H9 (cell line): ENCODE measurements around the gene MAP3K5. TPM values are rescaled to one million over a fixed set of nuclear protein-coding genes. Genes with fewer than 3 reads are reported as not detected.

Experiments used
- DNase-seq: peaks from one replicate; pipeline ENCODE4 v3.0.0-alpha.2; 2017
- H2AFZ ChIP-seq: one replicate; pipeline ENCODE4 v1.6.1; 2013; ENCODE audit warnings: mild to moderate bottlenecking, low read length, control low read depth, moderate library complexity
- H2AK5ac ChIP-seq: 2 replicates; pipeline ENCODE4 v1.6.1; 2013; ENCODE audit warnings: low read length, control low read depth, mixed read lengths; ENCODE audit not compliant: insufficient read length
- H2BK120ac ChIP-seq: one replicate; pipeline ENCODE4 v1.6.1; 2013; ENCODE audit warnings: low read depth, mild to moderate bottlenecking, low read length, control low read depth, inconsistent platforms; ENCODE audit not compliant: poor library complexity, severe bottlenecking
- H2BK12ac ChIP-seq: 2 replicates; pipeline ENCODE4 v1.6.1; 2013; ENCODE audit warnings: low read length, control low read depth, mixed read lengths, low read depth; ENCODE audit not compliant: insufficient read length
- H2BK15ac ChIP-seq: 2 replicates; pipeline ENCODE4 v1.6.1; 2013; ENCODE audit warnings: low read depth, low read length, control low read depth
- H2BK20ac ChIP-seq: one replicate; pipeline ENCODE4 v1.6.1; 2013; ENCODE audit warnings: low read depth, mild to moderate bottlenecking, low read length, control low read depth, inconsistent platforms; ENCODE audit not compliant: poor library complexity, severe bottlenecking
- H2BK5ac ChIP-seq: 2 replicates; pipeline ENCODE4 v1.6.1; 2013; ENCODE audit warnings: low read length, control low read depth, mixed read lengths; ENCODE audit not compliant: insufficient read length
- H3K14ac ChIP-seq: 2 replicates; pipeline ENCODE4 v1.6.1; 2013; ENCODE audit warnings: low read length, control low read depth; ENCODE audit not compliant: insufficient read depth
- H3K18ac ChIP-seq: 2 replicates; pipeline ENCODE4 v1.6.1; 2013; ENCODE audit warnings: low read depth, mild to moderate bottlenecking, mixed read lengths, low read length, control low read depth; ENCODE audit not compliant: insufficient read length
- H3K23ac ChIP-seq: 2 replicates; pipeline ENCODE4 v1.6.1; 2013; ENCODE audit warnings: low read length, control low read depth, mixed read lengths, low read depth; ENCODE audit not compliant: insufficient read length
- H3K23me2 ChIP-seq: 2 replicates; pipeline ENCODE4 v1.6.1; 2013; ENCODE audit warnings: low read depth, mild to moderate bottlenecking, mixed read lengths, low read length, control low read depth; ENCODE audit not compliant: insufficient read length, poor library complexity, severe bottlenecking
- H3K27ac ChIP-seq: 2 replicates; pipeline ENCODE4 v1.5.1; 2013; ENCODE audit warnings: low read length, control low read depth, mixed read lengths, low read depth; ENCODE audit not compliant: insufficient read length
- H3K27me3 ChIP-seq: 2 replicates; pipeline ENCODE4 v1.6.1; 2013; ENCODE audit warnings: low read length, control low read depth, inconsistent platforms; ENCODE audit not compliant: insufficient read depth
- H3K4ac ChIP-seq: 2 replicates; pipeline ENCODE4 v1.6.1; 2013; ENCODE audit warnings: low read depth, mild to moderate bottlenecking, control low read depth, inconsistent platforms, low read length, moderate library complexity
- H3K4me1 ChIP-seq: 2 replicates; pipeline ENCODE4 v1.6.1; 2013; ENCODE audit warnings: low read length, control low read depth, inconsistent platforms; ENCODE audit not compliant: insufficient read depth
- H3K4me2 ChIP-seq: 2 replicates; pipeline ENCODE4 v1.6.1; 2013; ENCODE audit warnings: low read length, control low read depth, mixed read lengths; ENCODE audit not compliant: insufficient read length, insufficient read depth
- H3K56ac ChIP-seq: 2 replicates; pipeline ENCODE4 v1.6.1; 2013; ENCODE audit warnings: low read depth, mild to moderate bottlenecking, mixed read lengths, low read length, control low read depth; ENCODE audit not compliant: insufficient read length
- H3K79me1 ChIP-seq: 2 replicates; pipeline ENCODE4 v1.6.1; 2013; ENCODE audit warnings: low read depth, mild to moderate bottlenecking, moderate library complexity, low read length, control low read depth, inconsistent platforms; ENCODE audit not compliant: insufficient read depth, poor library complexity, severe bottlenecking
- H3K79me2 ChIP-seq: 2 replicates; pipeline ENCODE4 v1.6.1; 2013; ENCODE audit warnings: low read length, control low read depth, inconsistent platforms; ENCODE audit not compliant: insufficient read depth
- H3K9ac ChIP-seq: 2 replicates; pipeline ENCODE4 v1.6.1; 2013; ENCODE audit warnings: low read length, control low read depth, mixed read lengths; ENCODE audit not compliant: insufficient read length; ENCODE audit errors: extremely low read depth
- H3K9me3 ChIP-seq: one replicate; pipeline ENCODE4 v1.6.1; 2013; ENCODE audit warnings: low read depth, low read length, inconsistent platforms; ENCODE audit not compliant: control insufficient read depth
- H3T11ph ChIP-seq: one replicate; pipeline ENCODE4 v1.6.1; 2013; ENCODE audit warnings: mild to moderate bottlenecking, low read length, control low read depth, inconsistent platforms
- H4K20me1 ChIP-seq: one replicate; pipeline ENCODE4 v1.6.1; 2013; ENCODE audit not compliant: control insufficient read depth, insufficient read length, insufficient read depth
- H4K5ac ChIP-seq: 2 replicates; pipeline ENCODE4 v1.6.1; 2013; ENCODE audit warnings: low read depth, mild to moderate bottlenecking, mixed read lengths, low read length, control low read depth; ENCODE audit not compliant: insufficient read length
- H4K8ac ChIP-seq: replicated peaks from 2 replicates; pipeline ENCODE4 v1.6.1; 2013; ENCODE audit warnings: low read length, control low read depth, mixed read lengths, low read depth; ENCODE audit not compliant: insufficient read length
- H4K91ac ChIP-seq: 2 replicates; pipeline ENCODE4 v1.6.1; 2013; ENCODE audit warnings: low read depth, mild to moderate bottlenecking, moderate library complexity, mixed read lengths, low read length, control low read depth; ENCODE audit not compliant: insufficient read length
- H3K27ac Mint-ChIP-seq, 3 experiments: 2 replicates in 2 of 3; 3 replicates in 1 of 3; pipeline ENCODE4 v1.8.0; 2020 to 2021; ENCODE audit warnings: mixed read lengths in 3 of 3, mild to moderate bottlenecking in 1 of 3, moderate library complexity in 1 of 3
- H3K27me3 Mint-ChIP-seq: 2 replicates; pipeline ENCODE4 v1.8.0; 2021; ENCODE audit warnings: low read depth, mild to moderate bottlenecking, moderate library complexity, mixed read lengths
- H3K36me3 Mint-ChIP-seq, 3 experiments: 2 replicates in 2 of 3; 3 replicates in 1 of 3; pipeline ENCODE4 v1.8.0; 2020 to 2021; ENCODE audit warnings: low read depth in 3 of 3, mixed read lengths in 3 of 3; ENCODE audit not compliant: insufficient read depth in 1 of 3
- H3K4me1 Mint-ChIP-seq, 2 experiments: 2 replicates each; pipeline ENCODE4 v1.8.0; 2020; ENCODE audit warnings: mixed read lengths in 2 of 2
- H3K4me3 Mint-ChIP-seq, 2 experiments: 2 replicates in 1 of 2; 3 replicates in 1 of 2; pipeline ENCODE4 v1.8.0; 2020 to 2021; ENCODE audit warnings: mild to moderate bottlenecking in 2 of 2, mixed read lengths in 2 of 2, moderate library complexity in 1 of 2
- H3K9me3 Mint-ChIP-seq, 2 experiments: 2 replicates in 1 of 2; 3 replicates in 1 of 2; pipeline ENCODE4 v1.8.0; 2020; ENCODE audit warnings: mild to moderate bottlenecking in 2 of 2, mixed read lengths in 2 of 2, moderate library complexity in 1 of 2
- CTCF ChIP-seq: fragments of 200-600 bp; sonication (generic); conservative IDR thresholded peaks from 3 replicates; pipeline ENCODE4 v1.8.0; 2021; ENCODE audit warnings: antibody characterized with exemption, mild to moderate bottlenecking
- WGBS: extraction: QIAGEN DNeasy Blood & Tissue Kit; methylation state at CpG from one replicate; pipeline ENCODE4 v1.1.7; 2013; ENCODE audit warnings: missing lambda C conversion rate, low lambda C conversion rate, mixed read lengths; ENCODE audit not compliant: insufficient read length; ENCODE audit errors: extremely low coverage; 5-methylcytosine and 5-hydroxymethylcytosine counted together
- total RNA-seq: library from RNA; stranded (reverse); gene quantifications from 2 replicates; pipeline ENCODE4 v1.2.1, GENCODE V29; 2021

The MAP3K5 gene
- total RNA-seq, 1 experiment from 2014 or later = 1.6 TPM

- Histone ChIP-seq H3K9ac (no peak overlapping the region), H3K23me2 (peaks cover 5% of the 10 kb centered on the region), H3K4me2 (peak overlapping the region; percentile 62), H3K56ac (no peak overlapping the region), H3K23ac (no peak overlapping the region), H4K91ac (no peak overlapping the region), H3K27ac (no peak overlapping the region), H4K5ac (no peak overlapping the region), H2BK120ac (no peak overlapping the region), H3K79me1 (no peaks in the 10 kb centered on the region), H2BK15ac (no peak overlapping the region), H3K14ac (no peak overlapping the region), H3K9me3 (no peaks in the 10 kb centered on the region), H3K79me2 (no peaks in the 10 kb centered on the region), H4K20me1 (no peaks in the 10 kb centered on the region), H2BK12ac (no peak overlapping the region), H3K18ac (no peak overlapping the region), H2BK5ac (no peak overlapping the region), H3T11ph (no peak overlapping the region), H3K27me3 (peaks cover 9% of the 10 kb centered on the region; the same call in 1 of the 2 replicates), H4K8ac (no peak overlapping the region), H2AK5ac (no peak overlapping the region), H2AFZ (no peak overlapping the region), H3K4ac (no peak overlapping the region), H2BK20ac (no peak overlapping the region), H3K4me1 (no peaks in the 10 kb centered on the region)
- H3K27ac Mint-ChIP-seq = no peak overlapping the region
- TF ChIP-seq CTCF = no peak
- H3K36me3 Mint-ChIP-seq = peaks cover 0 to 2% (median 0%) of the 10 kb centered on the region in 3 experiments; a peak in 1 of 7 replicates
- WGBS = no CpG with 5 or more reads among the region's 8 CpGs
- H3K4me1 Mint-ChIP-seq = peaks cover 12% of the 10 kb centered on the region in 2 experiments
- peak overlapping the region; percentile 81 to 89; a peak in 3 of 5 replicates for H3K4me3 Mint-ChIP-seq
- no peaks in the 10 kb centered on the region; a peak in 1 of 5 replicates for H3K9me3 Mint-ChIP-seq
- DNase-seq = no peak
- H3K27me3 Mint-ChIP-seq = peaks cover 59% of the 10 kb centered on the region
These were observed 1.1 kb upstream of the MAP3K5 start for GRCh38 chr6:136793363-136793762.
